ENCODE data around the gene GNG4. TPM values are rescaled to one million over a fixed set of nuclear protein-coding genes. Genes with fewer than 3 reads are reported as not detected.

Gene GNG4
- total and polyA plus RNA-seq, 2 experiments from 2014 or later = 0.32 to 1.2 TPM

- Histone ChIP-seq H3K4me3 (no peak overlapping the region), H3K4me2 (ENCODE audit: unreplicated experiment) (no peak overlapping the region), H3K4me1 (ENCODE audit: insufficient read depth) (no peaks in the 10 kb centered on the region), H3K79me2 (ENCODE audit: insufficient read depth) (no peaks in the 10 kb centered on the region), H3K27ac (no peak overlapping the region), H3K9me2 (ENCODE audit: insufficient read depth) (no peaks in the 10 kb centered on the region), H4K20me1 (ENCODE audit: insufficient read depth) (no peaks in the 10 kb centered on the region), H3K27me3 (replicated peaks; ENCODE audit: insufficient read depth) (no peaks in the 10 kb centered on the region), H2AFZ (no peak overlapping the region), H3K9me3 (ENCODE audit: low read depth) (no peaks in the 10 kb centered on the region), H3F3A (ENCODE audit: insufficient read depth) (no peaks in the 10 kb centered on the region), H3K36me3 (ENCODE audit: low read depth) (no peaks in the 10 kb centered on the region), H3K9ac (no peak overlapping the region)
- WGBS, 2 experiments (ENCODE audit: low coverage in 1 of 2, low lambda C conversion rate in 2 of 2, missing lambda C conversion rate in 2 of 2) = 55 to 58% methylated on average over 7 of the region's 7 CpGs
- DNase-seq = no peak
- no peak for TF ChIP-seq EZH2phosphoT487 (IDR thresholded peaks at IDR 0.05; ENCODE audit: insufficient read depth, low read depth)
- no peak for TF ChIP-seq EZH2 (IDR thresholded peaks at IDR 0.05; ENCODE audit: insufficient read depth, poor library complexity, severe bottlenecking)
- in situ Hi-C loops (cut with MboI) = no loop called here
Measured at GRCh38 chr1:235567812-235568503, 81.6 kb downstream of the GNG4 start.

GRCh38 chr1:235566084-235566483, 83.5 kb downstream of the GNG4 start:
- Histone ChIP-seq H3F3A (ENCODE audit: insufficient read depth) (no peaks in the 10 kb centered on the region), H3K36me3 (ENCODE audit: low read depth) (no peaks in the 10 kb centered on the region), H3K4me3 (no peak overlapping the region), H3K4me2 (ENCODE audit: unreplicated experiment) (no peak overlapping the region), H3K9ac (no peak overlapping the region), H3K79me2 (ENCODE audit: insufficient read depth) (no peaks in the 10 kb centered on the region), H2AFZ (no peak overlapping the region), H3K9me2 (ENCODE audit: insufficient read depth) (no peaks in the 10 kb centered on the region), H4K20me1 (ENCODE audit: insufficient read depth) (no peaks in the 10 kb centered on the region), H3K27ac (no peak overlapping the region), H3K9me3 (ENCODE audit: low read depth) (no peaks in the 10 kb centered on the region), H3K4me1 (ENCODE audit: insufficient read depth) (no peaks in the 10 kb centered on the region), H3K27me3 (replicated peaks; ENCODE audit: insufficient read depth) (no peaks in the 10 kb centered on the region)
- 48 to 51% methylated on average over 8 of the region's 8 CpGs for WGBS, 2 experiments (ENCODE audit: low coverage in 1 of 2, low lambda C conversion rate in 2 of 2, missing lambda C conversion rate in 2 of 2)
- no peak for DNase-seq
- in situ Hi-C loops (cut with MboI) = no loop called here
- TF ChIP-seq EZH2phosphoT487 (IDR thresholded peaks at IDR 0.05; ENCODE audit: insufficient read depth, low read depth) (no peak), EZH2 (IDR thresholded peaks at IDR 0.05; ENCODE audit: insufficient read depth, poor library complexity, severe bottlenecking) (no peak)

GRCh38 chr1:235563513-235564061, 86.0 kb downstream of the GNG4 start:
- no peak overlapping the region for H3K4me2 ChIP-seq (ENCODE audit: unreplicated experiment)
- 34 to 60% methylated on average over 1 of the region's 1 CpG for WGBS, 2 experiments (ENCODE audit: low coverage in 1 of 2, low lambda C conversion rate in 2 of 2, missing lambda C conversion rate in 2 of 2)
- H3K4me3 ChIP-seq = no peak overlapping the region

GRCh38 chr1:235562589-235562988, 87.0 kb downstream of the GNG4 start:
- in situ Hi-C loops (cut with MboI) = no loop called here
- H3K27me3 ChIP-seq (replicated peaks; ENCODE audit: insufficient read depth) = no peaks in the 10 kb centered on the region
- no peaks in the 10 kb centered on the region for H3K4me1 ChIP-seq (ENCODE audit: insufficient read depth)
- no peaks in the 10 kb centered on the region for H3K9me2 ChIP-seq (ENCODE audit: insufficient read depth)
- H4K20me1 ChIP-seq (ENCODE audit: insufficient read depth) = no peaks in the 10 kb centered on the region
- no peak overlapping the region for H2AFZ ChIP-seq
- no peak overlapping the region for H3K4me2 ChIP-seq (ENCODE audit: unreplicated experiment)
- H3K79me2 ChIP-seq (ENCODE audit: insufficient read depth) = no peaks in the 10 kb centered on the region
- no peak for TF ChIP-seq EZH2 (IDR thresholded peaks at IDR 0.05; ENCODE audit: insufficient read depth, poor library complexity, severe bottlenecking)
- no peak for TF ChIP-seq EZH2phosphoT487 (IDR thresholded peaks at IDR 0.05; ENCODE audit: insufficient read depth, low read depth)
- H3K36me3 ChIP-seq (ENCODE audit: low read depth) = no peaks in the 10 kb centered on the region
- H3K9ac ChIP-seq = no peak overlapping the region
- H3K9me3 ChIP-seq (ENCODE audit: low read depth) = no peaks in the 10 kb centered on the region
- H3F3A ChIP-seq (ENCODE audit: insufficient read depth) = no peaks in the 10 kb centered on the region
- H3K4me3 ChIP-seq = no peak overlapping the region
- no peak for DNase-seq
- H3K27ac ChIP-seq = no peak overlapping the region

More at GRCh38 chr1:235563513-235564061, 86.0 kb downstream of the GNG4 start:
- H3K9ac ChIP-seq = no peak overlapping the region
- TF ChIP-seq EZH2phosphoT487 (IDR thresholded peaks at IDR 0.05; ENCODE audit: insufficient read depth, low read depth) (no peak), EZH2 (IDR thresholded peaks at IDR 0.05; ENCODE audit: insufficient read depth, poor library complexity, severe bottlenecking) (no peak)
- no peaks in the 10 kb centered on the region for H3K4me1 ChIP-seq (ENCODE audit: insufficient read depth)
- H4K20me1 ChIP-seq (ENCODE audit: insufficient read depth) = no peaks in the 10 kb centered on the region
- no peaks in the 10 kb centered on the region for H3K9me3 ChIP-seq (ENCODE audit: low read depth)
- in situ Hi-C loops (cut with MboI) = no loop called here
- H3F3A ChIP-seq (ENCODE audit: insufficient read depth) = no peaks in the 10 kb centered on the region
- no peak overlapping the region for H3K27ac ChIP-seq
- no peak for DNase-seq
- no peak overlapping the region for H2AFZ ChIP-seq
- no peaks in the 10 kb centered on the region for H3K9me2 ChIP-seq (ENCODE audit: insufficient read depth)
- H3K36me3 ChIP-seq (ENCODE audit: low read depth) = no peaks in the 10 kb centered on the region
- no peaks in the 10 kb centered on the region for H3K27me3 ChIP-seq (replicated peaks; ENCODE audit: insufficient read depth)
- H3K79me2 ChIP-seq (ENCODE audit: insufficient read depth) = no peaks in the 10 kb centered on the region

All from GM23248 (cell line).